GM12874 (cell line): Measurements from ENCODE around the gene POLR1B.

Experiments
- CTCF ChIP-seq: IDR thresholded peaks from 2 replicates; pipeline ENCODE4 v1.5.1; 2011; ENCODE audit warnings: low read depth, mild to moderate bottlenecking, control low read depth, low read length, moderate library complexity; ENCODE audit not compliant: insufficient read depth

POLR1B gene

DNA sequence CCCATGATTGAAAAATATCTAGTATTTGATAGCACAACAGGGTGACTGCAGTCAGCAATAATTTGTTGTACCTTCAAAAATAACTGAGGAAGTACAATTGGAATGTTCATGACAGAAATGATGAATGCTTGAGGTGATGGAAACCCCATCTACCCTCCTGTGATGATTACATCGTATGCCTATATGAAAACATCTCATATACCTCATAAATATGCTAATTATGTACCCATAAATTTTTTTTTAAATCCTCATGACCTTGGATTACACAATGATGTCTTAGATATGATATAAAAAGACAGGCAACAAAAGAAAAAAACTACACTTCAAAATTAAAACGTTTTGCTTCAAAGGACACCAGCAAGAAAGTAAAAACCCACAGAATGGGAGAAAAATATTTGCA lies 1.4 kb upstream of the POLR1B start:
- no peak for TF ChIP-seq CTCF

GRCh38 chr2:112541315-112542122 lies 746 bp upstream of the POLR1B start:
- no peak for TF ChIP-seq CTCF

DNA sequence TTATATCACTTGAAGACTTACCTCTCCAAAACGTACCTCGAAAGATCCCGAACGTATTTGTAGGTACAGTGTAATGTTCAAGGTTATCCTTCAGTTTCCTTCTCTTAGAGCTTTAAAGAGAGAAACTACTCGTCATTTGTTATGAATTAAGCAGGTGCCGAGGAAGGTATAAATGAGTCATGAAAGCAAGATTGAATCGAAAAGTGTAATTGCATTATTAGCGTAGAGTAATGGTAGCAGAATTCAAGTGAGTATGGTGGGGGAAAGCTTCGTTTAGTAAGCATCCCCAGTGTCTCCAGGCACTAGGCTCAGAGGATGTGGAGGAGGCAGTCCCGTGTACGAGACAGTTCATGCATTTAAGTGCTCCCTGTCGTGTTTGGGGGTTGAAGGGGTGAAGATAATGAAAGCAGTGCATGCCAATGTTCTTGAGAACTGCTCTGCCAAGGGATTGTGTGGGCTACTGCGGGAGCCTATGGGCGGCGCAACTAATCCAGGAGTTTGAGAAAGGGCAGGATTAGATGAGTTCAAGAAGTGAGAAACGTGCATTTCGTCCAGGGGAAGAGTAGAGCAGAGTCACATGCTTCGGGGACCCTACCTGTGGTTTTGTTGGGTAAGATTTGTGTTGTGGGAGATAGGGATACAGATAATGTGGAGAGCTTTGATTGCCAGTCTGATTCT lies 858 bp downstream of the POLR1B start:
- TF ChIP-seq CTCF, result no peak

GRCh38 chr2:112547333-112547732 lies 5.1 kb downstream of the POLR1B start:
- TF ChIP-seq CTCF, result no peak

DNA sequence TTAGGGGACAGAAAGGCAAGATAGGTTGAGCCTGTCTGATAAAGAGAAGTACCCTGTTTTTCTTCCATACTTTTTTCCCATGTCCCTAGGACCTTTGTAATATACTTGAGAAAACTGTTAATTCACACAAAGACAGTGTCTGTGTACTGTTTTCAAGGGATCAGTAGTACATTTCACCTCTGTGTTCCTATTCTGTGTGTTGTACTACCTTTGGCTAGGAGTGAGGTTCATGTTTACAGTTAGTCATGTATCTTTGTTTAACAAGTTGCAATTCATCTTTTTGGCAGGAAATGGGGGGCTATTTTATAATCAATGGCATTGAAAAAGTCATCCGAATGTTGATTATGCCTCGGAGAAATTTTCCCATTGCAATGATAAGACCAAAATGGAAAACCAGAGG lies 6.7 kb downstream of the POLR1B start:
- TF ChIP-seq CTCF, result no peak

- TF ChIP-seq CTCF, result no peak
Observed at GRCh38 chr2:112566104-112566503, 23.8 kb downstream of the POLR1B start.

- no peak for TF ChIP-seq CTCF
Observed at GRCh38 chr2:112572005-112572404, 29.7 kb downstream of the POLR1B start.
